Neuronal stem cell (in vitro differentiated cells): ENCODE results near the gene SYT1.

Source experiments
- DNase-seq: peaks from one replicate; pipeline ENCODE4 v3.0.0-alpha.2; 2013; ENCODE audit warnings: low spot score
- H2AFZ ChIP-seq: one replicate; pipeline ENCODE4 v1.6.1; 2013; ENCODE audit warnings: mild to moderate bottlenecking, low read length, inconsistent platforms
- H2AK5ac ChIP-seq: 2 replicates; pipeline ENCODE4 v1.6.1; 2013; ENCODE audit warnings: low read depth, mild to moderate bottlenecking, inconsistent platforms, low read length, moderate library complexity, mixed read lengths
- H2BK120ac ChIP-seq: 2 replicates; pipeline ENCODE4 v1.6.1; 2013; ENCODE audit warnings: low read depth, mild to moderate bottlenecking, inconsistent platforms, low read length, moderate library complexity, mixed read lengths
- H2BK12ac ChIP-seq: one replicate; pipeline ENCODE4 v1.6.1; 2013; ENCODE audit warnings: low read length, inconsistent platforms
- H2BK15ac ChIP-seq: 2 replicates; pipeline ENCODE4 v1.6.1; 2013; ENCODE audit warnings: mild to moderate bottlenecking, low read length, inconsistent platforms, mixed read lengths
- H2BK5ac ChIP-seq: one replicate; pipeline ENCODE4 v1.6.1; 2013; ENCODE audit warnings: inconsistent platforms, mild to moderate bottlenecking, low read length, moderate library complexity
- H3K14ac ChIP-seq: one replicate; pipeline ENCODE4 v1.6.1; 2013; ENCODE audit warnings: low read length, inconsistent platforms
- H3K18ac ChIP-seq: 2 replicates; pipeline ENCODE4 v1.6.1; 2013; ENCODE audit warnings: low read length, inconsistent platforms
- H3K23ac ChIP-seq: 2 replicates; pipeline ENCODE4 v1.6.1; 2013; ENCODE audit warnings: low read depth, mild to moderate bottlenecking, mixed read lengths, low read length, inconsistent platforms; ENCODE audit not compliant: poor library complexity
- H3K27ac ChIP-seq: replicated peaks from 3 replicates; pipeline ENCODE4 v1.5.1; 2013; ENCODE audit warnings: low read length, inconsistent platforms
- H3K27me3 ChIP-seq, 3 experiments: 2 replicates each; pipeline ENCODE4 v1.6.1; 2013; ENCODE audit warnings: low read length in 3 of 3, mild to moderate bottlenecking in 2 of 3, inconsistent platforms in 1 of 3, low read depth in 1 of 3, mixed read lengths in 1 of 3, moderate library complexity in 1 of 3; ENCODE audit not compliant: control insufficient read depth in 3 of 3, insufficient read depth in 3 of 3
- H3K36me3 ChIP-seq, 2 donors: replicated peaks in 1 of 2; 2 replicates each; pipeline ENCODE4 v1.6.1; 2013; ENCODE audit warnings: low read length in 2 of 2; ENCODE audit not compliant: control insufficient read depth in 2 of 2, insufficient read depth in 2 of 2
- H3K4ac ChIP-seq: 2 replicates; pipeline ENCODE4 v1.6.1; 2013; ENCODE audit warnings: inconsistent platforms, mild to moderate bottlenecking, low read length, moderate library complexity
- H3K4me1 ChIP-seq, 2 donors: 1 replicate in 1 of 2; 2 replicates in 1 of 2; pipeline ENCODE4 v1.6.1; 2013; ENCODE audit warnings: low read length in 2 of 2, low read depth in 1 of 2; ENCODE audit not compliant: control insufficient read depth in 2 of 2, insufficient read depth in 1 of 2
- H3K4me2 ChIP-seq: one replicate; pipeline ENCODE4 v1.6.1; 2013; ENCODE audit warnings: mild to moderate bottlenecking, low read length, inconsistent platforms; ENCODE audit not compliant: insufficient read depth, poor library complexity, severe bottlenecking
- H3K4me3 ChIP-seq, 2 donors: 2 replicates each; pipeline ENCODE4 v1.5.1; 2013; ENCODE audit warnings: low read length in 2 of 2, mild to moderate bottlenecking in 2 of 2, inconsistent platforms in 1 of 2, moderate library complexity in 1 of 2
- H3K79me1 ChIP-seq: one replicate; pipeline ENCODE4 v1.6.1; 2013; ENCODE audit warnings: low read depth, mild to moderate bottlenecking, inconsistent platforms, low read length, moderate library complexity
- H3K9ac ChIP-seq: one replicate; pipeline ENCODE4 v1.6.1; 2013; ENCODE audit warnings: mild to moderate bottlenecking, low read depth, low read length, inconsistent platforms; ENCODE audit not compliant: poor library complexity
- H3K9me3 ChIP-seq, 2 donors: replicated peaks in 1 of 2; 2 replicates each; pipeline versions ENCODE3 to v1.6.1; 2013; ENCODE audit warnings: low read length in 2 of 2, mild to moderate bottlenecking in 2 of 2, inconsistent platforms in 1 of 2, low read depth in 1 of 2, mixed read lengths in 1 of 2, moderate library complexity in 1 of 2; ENCODE audit not compliant: control insufficient read depth in 2 of 2, insufficient read depth in 1 of 2
- H4K8ac ChIP-seq: one replicate; pipeline ENCODE4 v1.6.1; 2013; ENCODE audit warnings: low read depth, mild to moderate bottlenecking, inconsistent platforms, low read length, moderate library complexity
- H4K91ac ChIP-seq: one replicate; pipeline ENCODE4 v1.6.1; 2013; ENCODE audit warnings: low read length, low read depth, mild to moderate bottlenecking, inconsistent platforms; ENCODE audit not compliant: poor library complexity
- WGBS, 2 donors: extraction: QIAGEN DNeasy Blood & Tissue Kit; methylation state at CpG; one replicate each; pipeline ENCODE4 v1.1.7; 2013; ENCODE audit warnings: missing lambda C conversion rate in 2 of 2, mixed read lengths in 1 of 2; ENCODE audit not compliant: insufficient read length in 2 of 2, insufficient replicate concordance in 1 of 2; ENCODE audit errors: extremely low coverage in 2 of 2; 5-methylcytosine and 5-hydroxymethylcytosine counted together

Gene SYT1

GRCh38 chr12:78914859-78915331 is 50.3 kb downstream of the SYT1 start:
- Histone ChIP-seq H3K27me3 (no peaks in the 10 kb centered on the region), H2BK12ac (no peak overlapping the region), H3K79me1 (no peaks in the 10 kb centered on the region), H3K4ac (no peak overlapping the region), H3K23ac (no peak overlapping the region), H3K4me2 (no peak overlapping the region), H4K91ac (no peak overlapping the region), H3K4me1 (no peaks in the 10 kb centered on the region), H2AK5ac (no peak overlapping the region), H3K9me3 (no peaks in the 10 kb centered on the region), H3K9ac (no peak overlapping the region), H3K36me3 (no peaks in the 10 kb centered on the region), H3K4me3 (no peak overlapping the region), H3K14ac (no peak overlapping the region), H3K27ac (no peak overlapping the region), H2BK5ac (no peak overlapping the region), H2AFZ (no peak overlapping the region), H4K8ac (no peak overlapping the region), H3K18ac (no peak overlapping the region), H2BK15ac (no peak overlapping the region), H2BK120ac (no peak overlapping the region)
- no CpG with 5 or more reads among the region's 1 CpG for WGBS, 2 donors
- no peak for DNase-seq

- Histone ChIP-seq H3K14ac (no peak overlapping the region), H3K79me1 (no peaks in the 10 kb centered on the region), H2BK5ac (no peak overlapping the region), H4K8ac (no peak overlapping the region), H3K36me3 (no peaks in the 10 kb centered on the region), H2AFZ (no peak overlapping the region), H2AK5ac (no peak overlapping the region), H3K9me3 (no peaks in the 10 kb centered on the region), H3K4me1 (no peaks in the 10 kb centered on the region), H2BK120ac (no peak overlapping the region), H3K9ac (no peak overlapping the region), H2BK12ac (no peak overlapping the region), H3K18ac (no peak overlapping the region), H3K27me3 (no peaks in the 10 kb centered on the region), H3K4me2 (no peak overlapping the region), H2BK15ac (no peak overlapping the region), H3K4me3 (no peak overlapping the region), H3K4ac (no peak overlapping the region), H4K91ac (no peak overlapping the region), H3K27ac (no peak overlapping the region), H3K23ac (no peak overlapping the region)
- no CpG with 5 or more reads among the region's 3 CpGs for WGBS, 2 donors
- no peak for DNase-seq
These were observed 52.4 kb downstream of the SYT1 start for GRCh38 chr12:78916845-78917480.

GRCh38 chr12:78917513-78917912 is 52.9 kb downstream of the SYT1 start:
- Histone ChIP-seq H3K79me1 (no peaks in the 10 kb centered on the region), H3K18ac (no peak overlapping the region), H3K4me3 (no peak overlapping the region), H2AK5ac (no peak overlapping the region), H3K4me2 (no peak overlapping the region), H2BK120ac (no peak overlapping the region), H4K91ac (no peak overlapping the region), H2BK5ac (no peak overlapping the region), H3K9me3 (no peaks in the 10 kb centered on the region), H4K8ac (no peak overlapping the region), H2BK12ac (no peak overlapping the region), H3K4me1 (no peaks in the 10 kb centered on the region), H3K4ac (no peak overlapping the region), H3K27ac (no peak overlapping the region), H3K23ac (no peak overlapping the region), H3K14ac (no peak overlapping the region), H2BK15ac (no peak overlapping the region), H2AFZ (no peak overlapping the region), H3K9ac (no peak overlapping the region), H3K36me3 (no peaks in the 10 kb centered on the region), H3K27me3 (no peaks in the 10 kb centered on the region)
- no CpG with 5 or more reads among the region's 5 CpGs for WGBS, 2 donors
- DNase-seq, result no peak

GRCh38 chr12:78918268-78918667 is 53.7 kb downstream of the SYT1 start:
- Histone ChIP-seq H3K4me3 (no peak overlapping the region), H2BK12ac (no peak overlapping the region), H2AK5ac (no peak overlapping the region), H3K23ac (no peak overlapping the region), H3K79me1 (no peaks in the 10 kb centered on the region), H3K36me3 (no peaks in the 10 kb centered on the region), H3K27ac (no peak overlapping the region), H3K4ac (no peak overlapping the region), H3K18ac (no peak overlapping the region), H4K91ac (no peak overlapping the region), H3K14ac (no peak overlapping the region), H2AFZ (no peak overlapping the region), H2BK5ac (no peak overlapping the region), H2BK15ac (no peak overlapping the region), H3K9me3 (no peaks in the 10 kb centered on the region), H2BK120ac (no peak overlapping the region), H3K27me3 (no peaks in the 10 kb centered on the region), H3K4me1 (no peaks in the 10 kb centered on the region), H4K8ac (no peak overlapping the region), H3K4me2 (no peak overlapping the region), H3K9ac (no peak overlapping the region)
- DNase-seq, result no peak
- no CpG with 5 or more reads among the region's 2 CpGs for WGBS, 2 donors
